ENCODE measurements around the gene HAVCR1. TPM values are rescaled to one million over a fixed set of nuclear protein-coding genes. Genes with fewer than 3 reads are reported as not detected.
A peak's percentile ranks its signal among the peaks of the same experiment; 100 is the strongest.
"Not testable (repeated sequence)": the region's sequence is repeated elsewhere in the genome, so short reads cannot be mapped to it uniquely, and the experiment has no call there.

The HAVCR1 gene
- total RNA-seq, 4 donors from 2014 or later = 1.1 TPM; not detected in 3

- Histone ChIP-seq H3K4me3 (no peak overlapping the region), H3K27me3 (peaks cover 6% of the 10 kb centered on the region), H3K36me3 (no peaks in the 10 kb centered on the region), H3K9me3 (no peaks in the 10 kb centered on the region), H3K27ac (no peak overlapping the region), H3K4me1 (no peaks in the 10 kb centered on the region)
- TF ChIP-seq POLR2AphosphoS5 (IDR thresholded peaks at IDR 0.05) (no peak), POLR2A (IDR thresholded peaks at IDR 0.05) (no peak), CTCF (IDR thresholded peaks at IDR 0.05) (no peak), EP300 (IDR thresholded peaks at IDR 0.05) (no peak)
- WGBS, 2 donors (ENCODE audit: low coverage in 1 of 2) = 72 to 88% methylated on average over 4 of the region's 4 CpGs
- ATAC-seq = no peak
Observed at GRCh38 chr5:157033071-157033583, 25.8 kb downstream of the HAVCR1 start.

GRCh38 chr5:157030692-157031091 lies 28.2 kb downstream of the HAVCR1 start:
- Histone ChIP-seq H3K27me3 (peaks cover 6% of the 10 kb centered on the region), H3K27ac (no peak overlapping the region), H3K36me3 (no peaks in the 10 kb centered on the region), H3K4me3 (no peak overlapping the region), H3K9me3 (no peaks in the 10 kb centered on the region), H3K4me1 (no peaks in the 10 kb centered on the region)
- WGBS, 2 donors (ENCODE audit: low coverage in 1 of 2) = 60% methylated on average over 3 of the region's 3 CpGs
- no peak for TF ChIP-seq EP300 (IDR thresholded peaks at IDR 0.05)
- no peak for TF ChIP-seq POLR2A (IDR thresholded peaks at IDR 0.05)
- no peak for TF ChIP-seq POLR2AphosphoS5 (IDR thresholded peaks at IDR 0.05)
- no peak for TF ChIP-seq CTCF (IDR thresholded peaks at IDR 0.05)
- no peak for ATAC-seq

- Histone ChIP-seq H3K4me3 (no peak overlapping the region), H3K36me3 (no peaks in the 10 kb centered on the region), H3K27ac (no peak overlapping the region), H3K27me3 (peaks cover 6% of the 10 kb centered on the region), H3K4me1 (no peaks in the 10 kb centered on the region), H3K9me3 (no peaks in the 10 kb centered on the region)
- WGBS, 2 donors (ENCODE audit: low coverage in 1 of 2) = 45 to 46% methylated on average over 3 of the region's 3 CpGs
- ATAC-seq = no peak
- TF ChIP-seq POLR2AphosphoS5 (IDR thresholded peaks at IDR 0.05) (no peak), POLR2A (IDR thresholded peaks at IDR 0.05) (no peak), EP300 (IDR thresholded peaks at IDR 0.05) (no peak), CTCF (IDR thresholded peaks at IDR 0.05) (no peak)
Observed at GRCh38 chr5:157029457-157029856, 29.5 kb downstream of the HAVCR1 start.

GRCh38 chr5:157027663-157028062 lies 31.3 kb downstream of the HAVCR1 start:
- not testable (repeated sequence) for H3K27ac ChIP-seq, H3K36me3 ChIP-seq, H3K4me1 ChIP-seq, H3K4me3 ChIP-seq, H3K9me3 ChIP-seq, H3K27me3 ChIP-seq, ATAC-seq
- WGBS, 2 donors (ENCODE audit: low coverage in 1 of 2) = no CpG with 5 or more reads among the region's 2 CpGs

- WGBS, 2 donors (ENCODE audit: low coverage in 1 of 2) = 69 to 72% methylated on average over 3 of the region's 3 CpGs
- Histone ChIP-seq H3K27me3 (peaks cover 9% of the 10 kb centered on the region), H3K27ac (no peak overlapping the region), H3K9me3 (no peaks in the 10 kb centered on the region), H3K4me1 (no peaks in the 10 kb centered on the region), H3K4me3 (no peak overlapping the region), H3K36me3 (no peaks in the 10 kb centered on the region)
- no peak for ATAC-seq
- no peak for TF ChIP-seq EP300 (IDR thresholded peaks at IDR 0.05)
- peak in 1 of 4 experiments; percentile 22 for TF ChIP-seq CTCF (IDR thresholded peaks at IDR 0.05)
Observed at GRCh38 chr5:157026789-157027424, 32.0 kb downstream of the HAVCR1 start.
